ENCODE measurements around the gene ROS1.
"Not testable (repeated sequence)": the region's sequence is repeated elsewhere in the genome, so short reads cannot be mapped to it uniquely, and the experiment has no call there.

The ROS1 gene

DNA sequence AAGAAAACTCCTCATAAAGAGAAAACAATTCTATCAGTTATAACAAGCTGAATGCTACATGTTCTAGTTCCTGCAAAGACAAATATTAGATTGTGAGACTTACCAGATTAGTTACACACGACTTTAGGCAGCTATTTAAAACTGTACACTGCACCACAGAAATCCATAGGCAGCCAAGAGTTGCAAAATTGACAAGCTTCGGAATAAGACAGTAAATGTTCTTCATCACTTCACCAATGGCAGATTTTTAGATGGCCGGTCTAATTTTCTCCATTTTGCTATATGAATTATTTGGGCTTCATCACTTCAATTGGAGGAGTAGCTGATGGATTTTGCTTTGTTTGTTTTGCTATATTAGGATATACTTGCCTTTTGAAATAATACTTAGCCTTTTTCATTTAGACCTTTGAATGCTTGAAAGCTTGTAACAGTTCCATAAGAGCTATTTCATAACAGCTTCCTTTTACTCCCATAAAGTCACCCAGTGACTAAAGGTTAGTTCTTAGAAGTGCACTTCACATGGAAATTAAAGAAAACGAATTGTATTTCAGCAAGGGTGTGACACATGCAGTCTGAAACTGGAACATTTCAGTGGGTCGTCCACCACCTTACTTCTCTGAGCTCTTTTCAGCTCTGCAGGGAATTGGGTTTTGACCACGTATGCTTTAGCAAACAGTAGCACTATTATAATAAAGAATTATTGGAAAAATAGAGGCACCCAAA is at the start of gene ROS1:
Gene ROS1 (minus strand): TSS at position 512 of the 723 bp plus-strand sequence. CDS start 286 bp downstream, at position 226.
- DNase-seq, result no peak

DNA sequence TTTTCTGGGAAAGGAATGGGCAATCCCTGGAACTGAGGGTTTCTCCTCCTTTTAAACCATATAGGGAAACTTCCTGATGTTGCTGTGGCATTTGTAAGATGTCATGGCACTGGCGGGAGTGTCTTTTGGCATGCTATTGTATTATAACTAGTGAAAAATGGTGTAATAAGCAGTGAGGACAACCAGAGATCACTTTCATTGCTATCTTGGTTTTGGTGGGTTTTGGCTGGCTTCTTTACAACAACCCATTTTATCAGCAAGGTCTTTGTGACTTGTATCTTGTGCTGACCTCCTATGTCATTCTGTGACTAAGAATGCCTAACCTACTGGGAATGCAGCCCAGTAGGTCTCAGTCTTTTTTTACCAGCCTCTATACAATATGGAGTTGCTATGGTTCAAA is 47.7 kb upstream of the ROS1 start:
- DNase-seq, result no peak

DNA sequence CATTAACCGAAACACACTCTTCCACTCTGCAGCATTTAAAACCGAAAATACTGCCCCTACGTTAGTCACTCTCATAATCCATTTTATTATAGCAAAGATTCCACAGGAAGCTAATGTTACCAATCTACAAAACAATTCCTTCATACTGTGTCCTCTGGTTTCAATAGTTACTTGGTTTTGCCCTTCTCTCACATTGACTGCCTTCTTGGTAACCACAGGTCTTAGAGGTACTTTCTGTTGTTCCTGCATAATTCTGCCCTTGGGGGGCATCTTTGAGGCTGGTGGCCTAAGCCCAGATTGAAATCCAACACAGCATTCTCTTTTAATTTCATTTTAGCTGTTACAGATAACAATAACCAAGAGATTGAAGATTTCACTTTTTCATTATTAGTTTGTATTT is 46.9 kb upstream of the ROS1 start:
- no peak for DNase-seq

DNA sequence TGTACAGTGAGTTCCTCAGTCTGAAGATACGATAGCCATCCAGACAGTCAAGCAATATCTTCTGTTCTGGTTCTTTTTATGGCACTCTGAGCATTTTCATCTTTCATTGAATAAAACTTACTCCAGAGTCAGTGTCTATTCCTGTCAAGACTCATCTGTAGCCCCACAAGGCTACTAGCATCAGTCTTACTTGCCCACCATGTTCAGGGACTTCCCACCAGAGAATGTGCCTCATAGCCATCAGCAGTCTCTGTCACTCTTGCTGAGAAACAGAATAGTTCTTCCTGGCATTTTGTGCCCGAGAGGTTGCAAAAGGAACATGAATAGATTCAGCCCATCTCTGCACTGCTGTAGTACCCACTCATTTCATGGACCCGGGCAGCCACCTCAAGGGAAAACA is 44.0 kb upstream of the ROS1 start:
- DNase-seq, result no peak

DNA sequence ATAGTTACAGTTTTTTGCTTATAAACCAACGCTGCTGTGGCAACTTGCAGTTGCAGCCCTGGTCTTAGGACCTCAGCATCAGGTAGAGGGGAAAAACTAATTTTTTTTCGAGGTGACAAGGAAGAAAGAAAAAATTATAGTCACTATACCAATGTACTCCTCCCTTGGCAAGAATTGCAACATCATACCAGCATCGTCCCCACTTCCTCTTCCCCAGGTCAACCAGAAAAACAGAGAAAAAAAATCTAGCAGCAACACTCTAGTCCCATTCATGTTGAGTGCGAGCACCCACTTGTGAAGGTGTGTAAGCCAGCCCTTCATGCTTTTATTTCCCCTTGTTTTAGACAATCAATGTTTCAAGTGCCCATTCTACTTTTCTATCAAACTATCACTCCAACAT is 43.6 kb upstream of the ROS1 start:
- no peak for DNase-seq

DNA sequence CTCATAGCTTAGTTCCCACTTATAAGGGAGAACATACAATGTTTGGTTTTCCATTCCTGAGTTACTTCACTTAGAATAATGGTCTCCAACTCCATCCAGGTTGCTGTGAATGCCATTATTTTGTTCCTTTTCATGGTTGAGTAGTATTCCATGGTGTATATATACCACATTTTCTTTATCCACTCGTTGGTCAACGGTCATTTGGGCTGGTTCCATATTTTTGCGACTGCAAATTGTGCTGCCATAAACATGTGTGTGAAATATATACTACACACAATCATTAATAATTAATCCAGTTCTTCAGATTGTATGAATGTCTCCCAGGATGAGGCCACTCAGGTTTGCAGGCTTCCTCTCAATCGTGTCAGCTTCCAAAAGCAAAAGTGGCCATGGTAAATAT is 42.8 kb upstream of the ROS1 start:
- DNase-seq, result not testable (repeated sequence)

DNA sequence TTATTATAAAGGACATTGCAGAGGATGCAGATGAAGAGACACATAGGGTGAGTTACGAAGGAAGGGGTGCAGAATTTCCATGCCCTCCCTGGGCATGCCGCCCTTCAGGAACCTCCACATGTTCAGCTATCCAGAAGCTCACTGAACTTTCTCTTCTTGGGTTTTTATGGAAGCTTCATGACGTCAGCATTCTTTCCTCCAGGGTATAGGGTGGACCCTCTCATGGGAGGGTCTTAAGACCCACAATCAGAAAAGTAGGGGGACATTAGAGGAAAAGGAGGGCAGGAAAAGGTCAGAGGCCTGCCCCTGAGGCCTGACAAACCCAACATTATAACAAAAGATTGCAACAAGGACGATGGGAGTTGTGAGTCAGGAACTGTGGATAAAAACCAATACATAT is 42.1 kb upstream of the ROS1 start:
- DNase-seq, result no peak

DNA sequence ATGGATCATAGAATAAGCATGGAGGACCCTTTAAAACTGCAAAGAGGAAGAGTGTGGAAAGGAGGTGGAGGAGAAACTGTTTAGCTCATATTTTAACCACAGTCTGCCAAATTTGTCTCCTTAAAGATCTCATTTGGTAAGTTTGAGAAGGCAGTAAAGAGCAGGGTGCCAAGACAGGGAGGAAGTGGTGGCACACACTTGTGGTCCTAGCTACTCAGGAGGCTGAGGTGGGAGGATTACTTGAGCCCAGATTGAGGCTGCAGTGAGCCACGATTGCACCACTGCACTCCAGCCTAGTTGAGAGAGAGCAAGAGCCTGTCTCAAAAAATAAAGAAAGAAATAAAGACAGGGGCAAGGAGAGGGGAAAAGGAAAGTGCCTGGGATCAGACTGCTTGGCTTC is 39.9 kb upstream of the ROS1 start:
- no peak for DNase-seq

DNA sequence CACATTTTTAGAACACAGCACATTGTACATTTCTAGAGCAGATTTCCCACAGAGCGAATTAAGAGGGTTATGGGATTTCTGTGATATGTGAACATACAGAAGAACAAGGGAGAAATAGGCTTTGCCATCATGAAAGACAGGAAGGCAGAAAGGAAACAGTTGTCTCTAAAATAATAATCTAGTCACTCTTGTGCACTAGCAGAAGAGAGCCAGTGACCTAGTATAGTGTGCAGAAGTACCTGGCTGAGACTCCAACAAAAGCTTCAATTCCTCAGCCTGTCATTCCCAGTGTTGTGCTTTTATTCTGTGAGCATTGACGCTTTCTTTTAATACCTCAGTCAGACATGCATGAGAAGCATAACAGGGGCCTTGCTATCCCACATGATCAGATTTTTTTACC is 39.0 kb upstream of the ROS1 start:
- no peak for DNase-seq

DNA sequence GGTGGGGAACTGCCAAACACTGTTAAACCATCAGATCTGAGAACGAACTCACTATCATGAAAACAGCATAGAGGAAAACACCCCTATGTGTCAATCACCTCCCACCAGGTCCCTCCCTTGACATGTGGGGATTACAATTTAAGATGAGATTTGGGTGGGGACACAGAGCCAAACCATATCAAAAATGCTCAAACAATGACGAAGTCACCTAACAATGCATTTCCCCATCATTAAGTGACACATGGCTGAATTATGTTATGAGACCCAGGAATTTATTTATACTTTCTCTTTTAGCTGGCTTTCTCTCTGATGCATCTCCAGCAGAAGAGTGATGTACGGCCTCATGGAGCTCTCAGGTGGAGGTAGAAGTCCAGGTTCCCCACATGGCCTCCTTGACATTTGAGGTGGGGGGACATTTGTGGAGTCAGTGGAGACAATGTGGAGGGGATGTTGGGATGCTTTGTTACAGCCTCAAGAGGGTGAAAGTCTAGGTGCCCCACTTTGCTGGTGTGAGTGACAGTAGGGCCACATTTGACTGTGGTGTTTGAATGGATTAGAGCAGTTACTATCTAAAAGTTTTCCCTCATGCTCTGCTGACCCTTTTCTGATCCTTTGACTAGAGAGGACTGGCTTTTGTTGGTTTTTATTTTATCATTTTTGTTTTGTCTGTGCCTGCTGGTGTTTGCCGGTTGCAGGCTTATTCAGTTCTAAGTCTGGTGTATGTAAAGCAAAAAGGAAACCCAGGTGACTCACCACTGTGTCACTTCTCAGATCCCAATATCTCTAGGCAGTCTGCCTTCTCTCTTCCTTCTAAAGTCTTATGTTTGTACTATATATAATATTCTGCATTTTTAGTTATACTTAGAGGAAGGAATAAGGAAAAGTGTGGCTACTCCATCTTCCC is 38.3 kb upstream of the ROS1 start:
- no peak for DNase-seq

DNA sequence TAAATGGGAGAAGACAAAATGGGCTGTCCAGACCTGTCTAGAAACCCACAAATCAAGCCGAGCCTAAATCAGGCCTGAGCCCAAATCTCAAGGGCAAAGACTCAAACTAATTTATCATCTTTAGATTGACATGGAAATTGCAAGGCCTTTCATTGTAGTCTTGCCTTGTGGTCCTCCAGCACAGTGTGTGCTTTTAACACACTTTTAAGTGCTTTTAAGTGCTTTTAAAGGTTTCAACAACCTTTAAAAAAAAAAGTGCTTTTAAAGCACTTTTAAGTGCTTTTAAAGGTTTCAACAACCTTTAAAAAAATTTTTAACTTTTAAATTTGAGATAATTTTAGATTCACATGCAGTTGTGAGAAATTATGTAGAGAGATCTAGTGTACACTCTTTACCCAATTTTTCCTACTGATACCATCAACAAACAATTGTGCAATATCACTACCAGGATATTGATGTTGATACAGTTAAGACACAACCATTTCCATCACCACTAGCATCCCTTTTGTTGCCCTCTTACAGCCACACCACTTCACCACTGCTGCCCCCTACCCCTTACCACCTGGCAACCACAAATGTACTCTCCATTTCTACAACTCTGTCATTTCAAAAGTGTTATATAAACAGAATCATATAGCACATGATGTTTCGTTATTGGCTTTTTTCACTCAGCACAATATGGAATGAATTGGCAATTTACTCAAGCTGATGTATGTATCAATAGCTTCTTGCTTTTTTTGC is 33.6 kb upstream of the ROS1 start:
- DNase-seq, result no peak

DNA sequence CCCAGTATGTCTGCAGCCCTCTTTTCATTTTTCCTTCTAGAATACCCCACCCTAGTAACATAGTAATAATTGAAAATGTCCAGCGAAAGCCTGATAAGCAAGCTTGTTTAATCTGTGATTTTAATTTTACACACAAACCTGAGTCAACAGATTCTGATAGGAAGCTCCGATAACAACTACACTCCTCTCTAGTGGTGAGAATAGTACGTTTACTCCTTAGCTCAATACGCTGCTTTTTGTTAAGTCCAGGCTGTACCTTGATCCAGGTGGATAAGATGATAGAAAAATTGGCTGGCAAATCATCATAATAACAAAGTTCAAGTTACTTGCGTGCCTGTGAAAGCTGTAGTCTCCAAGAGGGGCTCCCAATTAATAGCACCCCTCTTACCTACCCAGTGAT is 31.3 kb upstream of the ROS1 start:
- no peak for DNase-seq

DNA sequence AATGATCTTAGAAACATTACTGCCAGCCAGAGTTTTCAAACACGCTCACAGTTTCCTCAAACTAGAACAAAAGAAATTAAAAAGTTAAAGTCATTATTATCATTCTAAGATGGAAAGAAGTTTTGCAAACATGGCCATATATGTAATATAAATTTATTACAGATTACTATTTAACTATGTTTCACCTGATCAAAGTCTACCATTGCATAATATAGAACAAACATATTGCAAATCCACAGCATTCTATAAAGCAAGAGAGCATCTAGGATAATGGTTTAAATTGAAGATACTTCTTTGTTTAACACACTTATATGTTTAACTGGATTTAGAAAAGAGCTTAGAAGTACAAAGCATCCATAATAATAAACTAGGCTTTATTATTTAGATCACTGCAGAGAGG is 30.5 kb upstream of the ROS1 start:
- no peak for DNase-seq

DNA sequence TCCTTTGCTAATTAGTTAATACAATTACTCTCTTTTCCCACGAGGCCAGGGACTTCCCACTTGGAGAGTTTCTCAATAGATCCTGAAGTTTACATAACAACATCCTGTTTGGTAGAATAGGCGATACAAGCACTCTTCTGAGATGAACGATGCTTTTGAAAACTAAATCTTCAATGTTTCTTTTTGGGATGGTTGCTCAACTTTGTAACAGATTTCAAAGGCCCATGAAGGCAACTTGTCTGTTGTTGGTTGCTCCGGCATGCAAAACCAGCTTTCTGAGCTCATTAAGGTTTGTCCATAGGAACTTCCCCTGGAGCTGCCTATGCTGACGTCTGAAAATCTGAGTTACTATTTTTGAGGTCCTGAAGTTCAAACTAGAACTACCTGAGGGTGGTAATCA is 25.9 kb upstream of the ROS1 start:
- DNase-seq, result no peak

DNA sequence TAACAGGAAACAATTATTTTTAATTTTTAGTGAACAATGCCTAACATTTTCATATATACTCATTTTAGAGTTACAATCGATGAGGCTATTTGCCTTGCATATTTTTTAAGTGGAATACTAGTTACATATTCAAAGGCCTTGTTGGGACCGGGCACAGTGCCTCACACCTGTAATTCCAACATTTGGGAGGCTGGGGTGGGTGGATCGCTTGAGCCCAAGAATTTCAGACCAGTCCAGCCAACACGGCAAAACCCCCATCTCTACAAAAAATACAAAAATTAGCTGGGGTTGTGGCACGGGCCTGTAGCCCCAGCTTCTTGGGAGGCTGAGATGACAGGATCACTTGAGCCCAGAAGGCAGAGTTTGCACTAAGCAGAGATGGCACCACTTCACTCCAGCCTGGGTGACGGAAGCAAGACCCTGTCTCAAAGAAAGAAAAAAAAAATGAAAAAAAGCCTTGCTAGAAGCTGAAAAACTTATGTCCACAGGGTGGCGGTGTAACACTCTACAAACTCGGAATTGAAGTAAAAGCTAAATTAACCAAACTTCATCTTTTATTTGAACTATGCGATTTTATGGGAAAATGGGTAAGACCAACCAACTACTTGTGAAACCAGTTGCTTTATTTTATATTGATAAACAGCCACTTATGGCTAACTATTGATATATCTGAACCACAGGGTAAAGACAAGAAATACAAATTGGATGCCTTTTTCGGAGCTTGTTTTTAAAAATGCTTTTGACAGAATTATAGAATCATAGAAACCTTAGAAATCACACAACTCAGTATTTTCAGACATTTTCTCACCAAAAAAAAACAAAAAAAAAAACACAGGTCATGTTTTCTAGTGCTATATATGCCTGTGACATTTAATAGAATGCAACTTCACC is 24.1 kb upstream of the ROS1 start:
- DNase-seq, result peak; percentile 32 to 71

DNA sequence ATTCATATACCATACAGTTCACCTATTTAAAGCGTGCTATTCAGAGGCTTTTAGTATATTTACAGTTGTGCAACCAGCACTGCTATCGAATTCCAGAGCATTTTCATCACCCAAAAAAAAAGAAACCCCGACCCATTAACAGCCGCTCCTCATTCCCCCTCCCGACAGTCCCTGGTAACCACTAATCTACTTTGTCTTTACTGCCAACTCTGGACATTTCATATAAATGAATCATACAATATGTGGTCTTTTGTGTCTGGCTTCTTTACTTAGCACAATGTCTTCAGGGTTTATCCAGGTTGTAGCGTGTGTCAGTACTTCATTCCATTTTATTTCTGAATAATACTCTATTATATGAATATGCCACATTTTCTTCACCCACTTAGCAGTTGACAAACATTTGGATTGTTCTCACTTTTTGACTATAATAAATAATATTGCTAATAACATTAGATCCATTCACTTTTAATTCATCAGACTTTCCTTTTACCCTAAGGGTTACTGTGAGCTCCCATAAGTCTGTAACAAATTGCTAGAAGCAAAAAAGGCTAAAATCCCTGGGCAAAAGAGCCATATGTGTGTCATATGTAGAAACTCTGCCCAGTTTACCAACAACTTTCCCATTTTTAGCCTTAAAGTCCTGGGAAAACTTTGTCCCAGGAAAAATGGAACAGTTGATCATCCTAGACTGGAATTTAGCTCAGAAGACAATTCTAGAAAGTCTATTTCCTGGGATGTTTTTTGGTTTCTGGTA is 23.2 kb upstream of the ROS1 start:
- DNase-seq, result no peak

DNA sequence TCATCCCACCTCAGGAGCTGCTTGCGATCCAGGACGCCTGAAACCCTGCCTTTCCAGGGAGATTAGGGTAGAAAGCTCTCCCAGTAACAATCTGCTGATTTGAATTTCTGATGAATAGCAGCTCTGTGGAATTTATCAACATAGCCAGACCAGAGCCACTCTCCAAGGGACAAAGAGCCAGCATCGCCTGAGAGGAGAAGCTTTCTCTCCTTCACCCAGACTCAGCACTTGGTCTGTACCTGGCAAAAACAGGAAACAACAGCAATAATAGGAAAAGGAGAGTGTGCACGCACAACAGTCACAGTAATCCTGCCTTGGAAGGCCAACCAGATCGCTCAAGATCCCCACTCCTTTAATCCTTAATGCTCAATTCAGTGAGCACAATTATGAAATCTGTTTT is 22.3 kb upstream of the ROS1 start:
- DNase-seq, result no peak

DNA sequence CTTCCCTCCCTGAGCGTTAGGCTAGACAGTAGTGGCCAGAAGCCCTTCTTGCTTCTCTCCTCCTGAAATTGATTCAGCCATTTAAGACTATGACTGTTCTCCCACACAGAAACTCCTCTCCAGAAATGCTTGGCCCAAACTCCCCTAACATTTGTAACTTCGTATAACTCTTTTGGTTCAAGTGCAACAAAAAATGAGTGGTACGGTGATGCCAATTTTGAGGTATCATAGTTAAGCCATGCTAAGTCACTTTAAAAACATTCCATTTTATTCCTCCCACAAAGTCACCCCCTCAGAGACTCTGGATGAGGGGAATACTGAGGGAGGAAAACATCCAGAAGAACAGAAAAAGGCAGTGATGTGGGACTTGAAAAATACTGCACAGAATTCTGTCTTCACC is 21.1 kb upstream of the ROS1 start:
- DNase-seq, result no peak

DNA sequence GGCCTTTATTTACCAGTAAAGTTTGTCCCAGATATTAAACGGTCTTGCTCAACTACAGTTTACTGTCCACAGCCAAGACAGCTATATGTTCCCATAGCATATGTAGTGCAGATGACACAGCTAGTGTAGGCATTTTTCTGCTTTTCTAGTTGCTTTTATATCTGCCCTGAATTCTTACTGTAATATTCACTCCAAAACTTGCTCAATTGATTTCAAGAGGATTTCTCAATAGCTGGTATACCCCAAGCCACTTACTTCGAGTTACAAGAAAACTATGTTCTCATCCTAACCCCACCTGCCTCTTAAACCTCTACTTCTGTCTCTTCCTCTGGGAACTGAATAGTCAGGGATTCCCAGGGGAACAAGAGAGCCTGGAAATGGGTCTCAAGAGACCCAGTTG is 18.9 kb upstream of the ROS1 start:
- DNase-seq, result no peak

DNA sequence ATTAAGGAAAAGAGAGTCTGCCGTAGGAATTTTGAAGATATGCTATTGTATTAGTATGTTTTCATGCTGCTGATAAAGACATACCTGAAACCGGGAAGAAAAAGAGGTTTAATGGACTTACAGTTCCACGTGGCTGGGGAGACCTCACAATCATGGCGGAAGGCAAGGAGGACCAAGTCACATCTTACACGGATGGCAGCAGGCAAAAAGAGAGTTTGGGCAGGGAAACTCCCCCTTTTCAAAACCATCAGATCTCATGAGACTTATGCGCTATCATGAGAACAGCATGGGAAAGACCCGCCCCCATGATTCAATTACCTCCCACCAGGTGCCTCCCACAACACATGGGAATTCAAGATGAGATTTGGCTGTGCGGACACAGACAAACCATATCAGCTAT is 16.6 kb upstream of the ROS1 start:
- DNase-seq, result not testable (repeated sequence)

DNA sequence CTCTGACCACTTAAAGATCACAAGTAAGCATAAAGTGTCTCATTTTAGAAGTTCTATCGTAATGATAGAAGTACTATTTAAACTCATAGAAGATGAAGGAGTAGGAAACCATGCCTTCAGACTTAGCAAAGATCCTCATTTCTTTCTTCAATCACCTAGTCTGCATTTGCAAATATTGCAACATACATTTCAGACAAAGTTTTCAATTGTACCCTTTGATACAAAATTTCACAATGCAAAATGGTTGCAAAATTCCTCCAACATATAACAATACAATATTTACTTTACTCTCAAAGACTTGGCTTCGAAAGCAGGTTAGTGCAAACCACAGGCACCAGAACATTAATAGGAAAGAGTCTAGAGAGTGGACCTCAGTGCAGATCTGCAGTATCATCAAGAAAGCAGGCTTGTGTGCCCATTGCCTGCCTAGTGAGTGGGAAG is 16.1 kb upstream of the ROS1 start:
- DNase-seq, result no peak
